Heart left ventricle (tissue), 16 donors: Measurements from ENCODE around the gene GZF1. TPM values are rescaled to one million over a fixed set of nuclear protein-coding genes. Genes with fewer than 3 reads are reported as not detected.
A peak's percentile ranks its signal among the peaks of the same experiment; 100 is the strongest.

Experiments used
- ATAC-seq, 4 donors: fragments of 200-7000 bp; cut with Tn5 transposase; one replicate each; pipeline ENCODE4 v1.9.1; 2020 to 2022; ENCODE audit warnings: moderate library complexity in 4 of 4, mild to moderate bottlenecking in 3 of 4, moderate number of reproducible peaks in 1 of 4
- DNase-seq, 5 donors: peaks; one replicate each; pipeline ENCODE4 v3.0.0-alpha.2; 2020
- H3K27ac ChIP-seq, 12 donors: fragments of 200-600 bp; sonication (generic) in 4 of 12; one replicate each; pipeline versions ENCODE4 v1.5.0 to v1.8.0; 2016 to 2022; ENCODE audit warnings: mild to moderate bottlenecking in 2 of 12
- H3K27me3 ChIP-seq, 9 donors: fragments of 200-600 bp; sonication (generic) in 2 of 9; one replicate each; pipeline versions ENCODE4 v1.5.1 to v1.8.0; 2016 to 2022; ENCODE audit warnings: mild to moderate bottlenecking in 3 of 9
- H3K36me3 ChIP-seq, 9 donors: fragments of 200-600 bp; sonication (generic) in 2 of 9; one replicate each; pipeline versions ENCODE4 v1.5.0 to v1.8.0; 2018 to 2022; ENCODE audit warnings: mild to moderate bottlenecking in 2 of 9
- H3K4me1 ChIP-seq, 12 donors: fragments of 200-600 bp; sonication (generic) in 4 of 12; one replicate each; pipeline versions ENCODE4 v1.5.0 to v1.8.0; 2016 to 2022; ENCODE audit warnings: mild to moderate bottlenecking in 3 of 12
- H3K4me3 ChIP-seq, 12 donors: fragments of 200-600 bp; sonication (generic) in 4 of 12; one replicate each; pipeline versions ENCODE4 v1.5.0 to v1.8.0; 2017 to 2022; ENCODE audit warnings: mild to moderate bottlenecking in 9 of 12, moderate library complexity in 4 of 12
- H3K9me3 ChIP-seq, 12 donors: fragments of 200-600 bp; sonication (generic) in 4 of 12; one replicate each; pipeline versions ENCODE4 v1.5.0 to v1.8.0; 2016 to 2022; ENCODE audit warnings: mild to moderate bottlenecking in 1 of 12
- CTCF ChIP-seq, 12 donors: fragments of 200-600 bp; sonication (generic) in 4 of 12; IDR thresholded peaks; one replicate each; pipeline versions ENCODE4 v1.5.0 to v1.8.0; 2018 to 2022; ENCODE audit warnings: antibody characterized with exemption in 12 of 12, mild to moderate bottlenecking in 5 of 12
- POLR2A ChIP-seq, 2 donors: fragments of 450-650 bp; IDR thresholded peaks; one replicate each; pipeline ENCODE4 v1.6.1; 2017; ENCODE audit warnings: antibody characterized with exemption in 2 of 2, mild to moderate bottlenecking in 2 of 2, moderate library complexity in 2 of 2
- WGBS, 4 donors: extraction: QIAGEN DNeasy Blood & Tissue Kit in 2 of 4; methylation state at CpG; one replicate each; pipeline versions ENCODE4 v1.1.5 to v1.1.7; 2013 to 2018; 5-methylcytosine and 5-hydroxymethylcytosine counted together
- intact Hi-C, 10 donors: fragments of 100-400 bp; cut with DNase I; formaldehyde crosslinking; loops; one replicate each; pipeline versions ENCODE4 v1.11.1 to v1.14.2; 2022
- polyA plus RNA-seq, 2 donors: library from polyadenylated mRNA; stranded (reverse); fragments of 200-250 nt; gene quantifications; one replicate each; pipeline ENCODE4 v1.2.3, GENCODE V29; 2013
- total RNA-seq, 9 donors: library from RNA; depleted of rRNA in 2 of 9; stranded (reverse); fragments of >200 nt in 2 of 9; fragmentation: NEBNext Ultra II Directional in 3 of 9; extraction: Animal tissue kit (Norgen Biotek cat#: 25700) in 3 of 9; gene quantifications; one replicate each; pipeline versions ENCODE4 v1.1.0 to v1.2.4, GENCODE V29; 2016 to 2023
- donor health status: ischemic (EF 13 %, LVEDD 7.1; RV severe dilation, severe dysfunction).
- donor health status: healthy with polysubstance abuse.
- donor health status: DM: no; HTN: yes; CAD: no.
- donor health status: DM: no; HTN: no; CAD: no.
- donor health status: ischemic (EF 25% LVEDD 6.9; RV normal size, moderate dysfunction).
- donor health status: ischemic (EF 25% LVEDD 5.7; RV mildly dilated, moderate dysfunction).
- donor health status: healthy.
- donor health status: DM: yes; HTN: yes; CAD: no.
- donor health status: ischemic (EF 35%, LVEDD 5.7; RV mildly dilated, moderate dysfunction).
- donor health status: nonischemic (EF 11% LVEDD 7.7; RV severe dilation, severe dysfunction).
- donor health status: DM: yes; HTN: yes; CAD: no.
- donor health status: PGD.
- donor health status: ischemic (EF 29% LVEDD 5.4; RV normal size, mild dysfunction).
- donor health status: nonischemic (EF 23%, LVEDD 6.1; RV moderate dilation, normal function).

Gene GZF1
- total and polyA plus RNA-seq, 11 donors, result 8.6 to 34.6 (median 24.5) TPM

DNA sequence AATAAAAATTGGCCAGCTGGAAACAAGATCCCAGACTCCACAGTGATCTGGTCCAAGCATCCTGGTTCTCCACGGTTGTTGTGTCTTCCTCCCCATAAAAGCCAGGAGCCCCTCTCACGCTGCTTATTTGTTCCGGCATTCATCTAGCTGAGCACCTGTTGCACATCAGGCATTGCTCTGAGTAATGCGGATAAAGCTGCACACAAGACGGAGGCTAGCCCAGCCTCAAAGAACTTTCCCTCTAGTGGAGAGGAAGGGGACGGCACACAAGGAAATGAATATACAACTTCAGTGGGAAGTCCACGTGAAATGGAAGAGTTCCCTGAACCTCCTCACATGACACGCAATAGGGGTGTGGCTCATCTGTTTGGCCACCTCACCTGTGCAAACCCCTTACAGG, 41.7 kb upstream of the GZF1 start:
- Histone ChIP-seq H3K4me1 (peaks cover 0 to 9% (median 0%) of the 10 kb centered on the region in 12 donors), H3K27ac (no peak overlapping the region), H3K27me3 (no peaks in the 10 kb centered on the region), H3K36me3 (no peaks in the 10 kb centered on the region), H3K4me3 (no peak overlapping the region), H3K9me3 (no peaks in the 10 kb centered on the region)
- ATAC-seq (no peak), DNase-seq (no peak)
- TF ChIP-seq POLR2A (IDR thresholded peaks at IDR 0.05) (no peak), CTCF (IDR thresholded peaks at IDR 0.05) (peak in 7 of 12 donors; percentile 15 to 42 (median 30))
- intact Hi-C loops, result loop anchor here in 1 of 10 donors (10.0 kb wide), 1 partner anchor 986 kb away; no protein-coding TSS in a partner anchor
- 79 to 84% (median 80%) methylated on average over 7 to 8 of the region's 8 CpGs for WGBS, 4 donors

DNA sequence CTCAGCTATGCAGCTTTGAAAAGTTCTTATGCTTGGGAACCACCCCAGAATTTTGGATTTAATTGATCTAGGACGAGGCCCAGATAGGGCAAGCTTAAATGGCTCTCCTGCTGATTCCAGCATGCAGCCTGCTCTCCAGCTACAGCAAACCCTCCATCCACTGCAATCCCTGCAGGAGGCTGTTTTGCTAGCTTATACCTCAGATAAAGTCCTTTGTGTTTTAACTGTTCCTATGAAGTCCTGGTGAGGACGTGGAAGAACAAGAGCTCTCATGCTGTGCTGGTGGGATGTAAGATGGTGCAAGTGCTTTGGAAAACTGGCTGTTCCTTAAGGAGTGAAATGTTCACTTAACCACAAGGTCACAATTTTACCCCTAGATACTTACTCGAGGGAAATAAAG, 36.9 kb upstream of the GZF1 start:
- H3K27ac ChIP-seq, result no peak overlapping the region
- no peak for DNase-seq
- H3K9me3 ChIP-seq, result no peaks in the 10 kb centered on the region
- intact Hi-C loops, result loop anchor here in 1 of 10 donors (10.0 kb wide), 1 partner anchor 990 kb away; no protein-coding TSS in a partner anchor
- WGBS, 4 donors, result 77 to 89% (median 81%) methylated on average over 3 of the region's 3 CpGs
- H3K36me3 ChIP-seq, result no peaks in the 10 kb centered on the region
- no peaks in the 10 kb centered on the region for H3K27me3 ChIP-seq
- no peaks in the 10 kb centered on the region for H3K4me1 ChIP-seq
- ATAC-seq, result no peak
- no peak overlapping the region for H3K4me3 ChIP-seq
- TF ChIP-seq CTCF (IDR thresholded peaks at IDR 0.05), result no peak
- TF ChIP-seq POLR2A (IDR thresholded peaks at IDR 0.05), result no peak

- intact Hi-C loops, result loop anchor here in 1 of 10 donors (10.0 kb wide), 1 partner anchor 992 kb away; no protein-coding TSS in a partner anchor
- TF ChIP-seq CTCF (IDR thresholded peaks at IDR 0.05), result no peak
- no peak for TF ChIP-seq POLR2A (IDR thresholded peaks at IDR 0.05)
- no peak for ATAC-seq
Measured at GRCh38 chr20:23326774-23327173, 35.2 kb upstream of the GZF1 start.

DNA sequence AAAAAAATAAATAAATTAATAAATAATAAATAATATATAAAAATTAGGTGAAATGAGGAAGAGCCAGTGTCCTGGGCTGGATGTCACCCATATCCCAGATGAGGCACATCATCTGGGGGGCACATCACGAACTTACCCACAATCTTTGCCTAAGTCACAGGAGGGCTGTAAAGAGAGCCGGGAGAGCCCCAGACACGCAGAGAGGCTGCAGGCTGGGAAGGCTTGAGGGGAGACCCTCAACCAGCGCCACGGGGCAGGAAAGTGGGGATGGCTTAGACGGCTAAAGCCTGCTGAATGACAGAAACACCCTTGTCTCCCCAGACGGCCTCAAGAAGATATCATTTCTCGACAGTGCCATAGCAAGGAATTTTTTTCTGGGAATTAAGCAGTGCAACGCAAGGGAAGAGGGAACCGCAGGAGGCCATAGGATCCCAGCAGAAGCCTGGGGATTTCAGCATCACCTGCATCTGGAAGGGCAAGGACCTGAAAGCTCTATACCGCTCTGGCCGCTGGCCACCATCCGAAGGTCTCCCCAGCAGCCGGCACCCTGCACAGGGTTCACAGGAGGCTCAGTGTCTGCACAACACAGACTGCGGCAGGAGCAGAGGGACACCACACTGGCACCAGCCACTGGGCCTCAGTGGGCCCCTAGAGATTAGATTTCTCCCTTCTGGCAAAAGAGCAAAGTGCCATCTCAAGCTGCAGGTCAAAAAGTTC, 34.2 kb upstream of the GZF1 start:
- H3K9me3 ChIP-seq, result no peaks in the 10 kb centered on the region
- no peak overlapping the region for H3K4me3 ChIP-seq
- no peak for ATAC-seq
- H3K4me1 ChIP-seq, result no peaks in the 10 kb centered on the region
- H3K36me3 ChIP-seq, result no peaks in the 10 kb centered on the region
- TF ChIP-seq POLR2A (IDR thresholded peaks at IDR 0.05) (no peak), CTCF (IDR thresholded peaks at IDR 0.05) (no peak)
- 88 to 94% (median 93%) methylated on average over 14 to 15 of the region's 15 CpGs for WGBS, 4 donors
- intact Hi-C loops, result loop anchor here in 1 of 10 donors (10.0 kb wide), 1 partner anchor 993 kb away; no protein-coding TSS in a partner anchor
- no peaks in the 10 kb centered on the region for H3K27me3 ChIP-seq
- DNase-seq, result no peak
- H3K27ac ChIP-seq, result no peak overlapping the region

More at GRCh38 chr20:23326774-23327173, 35.2 kb upstream of the GZF1 start:
- no peaks in the 10 kb centered on the region for H3K27me3 ChIP-seq
- H3K36me3 ChIP-seq, result no peaks in the 10 kb centered on the region
- 77 to 93% (median 92%) methylated on average over 6 to 8 of the region's 8 CpGs for WGBS, 4 donors
- DNase-seq, result no peak
- H3K4me1 ChIP-seq, result no peaks in the 10 kb centered on the region
- no peaks in the 10 kb centered on the region for H3K9me3 ChIP-seq
- H3K4me3 ChIP-seq, result no peak overlapping the region
- no peak overlapping the region for H3K27ac ChIP-seq
